Spleen (tissue), 11 donors: Measurements from ENCODE around the gene RNPS1. TPM values are rescaled to one million over a fixed set of nuclear protein-coding genes. Genes with fewer than 3 reads are reported as not detected.

ENCODE experiments used
- DNase-seq: peaks from one replicate; pipeline ENCODE4 v3.0.0-alpha.2; 2020
- H3K27ac ChIP-seq, 8 donors: fragments of 200-600 bp; sonication (generic) in 7 of 8; 1 replicate in 4 of 8; 2 replicates in 4 of 8; pipeline versions ENCODE4 v1.5.0 to v1.8.0; 2016 to 2021; ENCODE audit warnings: inconsistent platforms in 4 of 8, mild to moderate bottlenecking in 4 of 8, moderate library complexity in 1 of 8
- H3K27me3 ChIP-seq, 7 donors: fragments of 200-600 bp; sonication (generic) in 6 of 7; replicated peaks in 1 of 7; 1 replicate in 4 of 7; 2 replicates in 3 of 7; pipeline versions ENCODE4 v1.5.0 to v1.8.0; 2016 to 2021; ENCODE audit warnings: inconsistent platforms in 3 of 7, mild to moderate bottlenecking in 1 of 7
- H3K36me3 ChIP-seq, 6 donors: fragments of 200-600 bp; sonication (generic) in 5 of 6; 1 replicate in 4 of 6; 2 replicates in 2 of 6; pipeline versions ENCODE4 v1.5.0 to v1.8.0; 2016 to 2021; ENCODE audit warnings: inconsistent platforms in 2 of 6
- H3K4me1 ChIP-seq, 6 donors: fragments of 200-600 bp; sonication (generic) in 5 of 6; 1 replicate in 3 of 6; 2 replicates in 3 of 6; pipeline versions ENCODE4 v1.5.0 to v1.8.0; 2016 to 2021; ENCODE audit warnings: inconsistent platforms in 3 of 6
- H3K4me3 ChIP-seq, 8 donors: fragments of 200-600 bp; sonication (generic) in 7 of 8; 1 replicate in 4 of 8; 2 replicates in 4 of 8; pipeline versions ENCODE4 v1.5.0 to v1.8.0; 2016 to 2021; ENCODE audit warnings: inconsistent platforms in 4 of 8, mild to moderate bottlenecking in 4 of 8, moderate library complexity in 2 of 8
- H3K9me3 ChIP-seq, 8 donors: fragments of 200-600 bp; sonication (generic) in 7 of 8; 1 replicate in 4 of 8; 2 replicates in 4 of 8; pipeline versions ENCODE4 v1.5.0 to v1.8.0; 2016 to 2021; ENCODE audit warnings: inconsistent platforms in 4 of 8
- CTCF ChIP-seq, 11 experiments: fragments of 200-600 bp in 7 of 11; fragments of 450-650 bp in 4 of 11; sonication (generic) in 4 of 11; IDR thresholded peaks in 8 of 11; conservative IDR thresholded peaks in 3 of 11; 1 replicate in 7 of 11; 2 replicates in 4 of 11; pipeline versions ENCODE4 v1.4.0 to v1.8.0; 2016 to 2021; ENCODE audit warnings: antibody characterized with exemption in 11 of 11, inconsistent platforms in 4 of 11, mild to moderate bottlenecking in 1 of 11
- POLR2A ChIP-seq, 3 donors: fragments of 450-650 bp; IDR thresholded peaks; one replicate each; pipeline ENCODE4 v1.5.1; 2017; ENCODE audit warnings: antibody characterized with exemption in 3 of 3, mild to moderate bottlenecking in 1 of 3
- POLR2AphosphoS5 ChIP-seq, 3 donors: sonication (generic); formaldehyde crosslinking; IDR thresholded peaks; one replicate each; pipeline ENCODE4 v1.5.1; 2017; ENCODE audit warnings: antibody characterized with exemption in 3 of 3
- WGBS, 5 donors: extraction: QIAGEN DNeasy Blood & Tissue Kit in 3 of 5; methylation state at CpG; one replicate each; pipeline versions ENCODE4 v1.1.5 to v1.1.7; 2013 to 2018; 5-methylcytosine and 5-hydroxymethylcytosine counted together
- intact Hi-C: fragments of 100-400 bp; cut with DNase I; formaldehyde crosslinking; loops from one replicate; pipeline ENCODE4 v1.15.0; 2023; ENCODE audit warnings: low total_unique reads
- polyA plus RNA-seq, 3 donors: library from polyadenylated mRNA; stranded (reverse); fragments of 200-250 nt; gene quantifications; one replicate each; pipeline ENCODE4 v1.2.1, GENCODE V29; 2013
- total RNA-seq, 7 donors: library from RNA; depleted of rRNA in 3 of 7; stranded (reverse); fragments of >200 nt in 3 of 7; fragmentation: NEBNext Ultra II Directional in 4 of 7; extraction: Animal tissue kit (Norgen Biotek cat#: 25700) in 4 of 7; gene quantifications; one replicate each; pipeline versions ENCODE4 v1.1.0 to v1.2.1, GENCODE V29; 2016 to 2021
- donor health status: healthy with polysubstance abuse.
- donor health status: DM: no; HTN: no; CAD: no; lungs with moderate emphysema.
- donor health status: DM: no; HTN: no; CAD: no.
- donor health status: Bipolar disorder and iron deficiency.
- donor health status: healthy.
- donor health status: DM: no; HTN: no; CAD: no.
- donor health status: DM: yes; HTN: yes; CAD: no.

RNPS1 gene
- total and polyA plus RNA-seq, 10 donors: 119 to 180 (median 130) TPM

DNA sequence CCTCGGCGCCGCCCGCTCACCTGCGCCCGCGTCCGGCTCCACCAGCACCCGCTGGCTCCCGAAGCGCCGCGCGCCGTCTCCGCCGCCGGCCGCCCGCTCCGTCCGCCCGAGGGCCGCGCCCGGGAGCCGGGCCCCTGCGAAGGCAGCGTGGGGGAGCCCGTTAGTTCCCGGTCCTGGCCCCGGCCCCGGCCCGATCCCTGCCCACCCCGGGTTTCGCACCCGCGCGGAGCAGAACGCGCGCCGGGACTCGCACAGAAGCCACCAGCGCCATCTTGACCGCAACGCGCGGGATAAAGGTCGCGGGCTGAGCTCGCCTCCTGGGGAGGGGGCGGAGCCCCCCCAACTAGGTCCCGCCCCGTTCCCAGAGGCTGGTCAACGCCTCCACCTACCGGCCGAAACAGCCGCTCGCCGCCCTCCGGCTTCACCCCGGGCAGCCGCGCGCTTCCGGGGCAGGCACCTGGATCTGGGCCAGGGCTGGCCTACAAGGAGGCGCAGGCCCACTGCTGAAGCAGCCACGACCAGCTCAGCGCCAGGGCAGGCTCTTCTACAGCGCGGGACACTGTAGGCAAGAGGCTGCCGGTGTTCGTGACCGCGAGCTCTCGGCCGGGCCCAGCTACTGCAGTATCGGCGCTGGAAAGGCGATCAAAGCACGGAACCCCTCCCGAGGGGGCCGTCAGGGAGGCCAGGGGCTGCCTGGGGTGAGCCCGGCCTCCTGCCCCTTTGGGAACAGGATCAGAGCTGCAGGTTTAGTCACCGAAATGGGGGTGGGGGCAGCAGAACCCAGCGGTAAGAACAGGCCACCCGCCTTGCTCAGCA lies 16.4 kb downstream of the RNPS1 start, which contains the start of gene ECI1:
ECI1 (minus strand) TSS at position 292 of the 816 bp plus-strand sequence; CDS start at position 271, 21 bp downstream.
- peak within 1 kb of the TSS; percentile 78 to 96 (median 90) for H3K27ac ChIP-seq
- no peaks in the 10 kb centered on the region for H3K27me3 ChIP-seq
- WGBS, 5 donors: 1 to 16% (median 3%) methylated on average over 9 to 88 of the region's 88 CpGs
- intact Hi-C loops: no loop called here
- peak within 1 kb of the TSS; percentile 59 to 85 (median 68) for H3K4me3 ChIP-seq
- H3K4me1 ChIP-seq: peaks cover 9 to 52% (median 29%) of the 10 kb centered on the region in 6 donors
- H3K9me3 ChIP-seq: no peaks in the 10 kb centered on the region
- peak; percentile 99 for DNase-seq
- peaks cover 0 to 52% (median 41%) of the 10 kb centered on the region in 6 donors for H3K36me3 ChIP-seq
- TF ChIP-seq CTCF (IDR thresholded peaks at IDR 0.05 in 8 of 11, conservative IDR thresholded peaks at IDR 0.05 in 3 of 11) (peak; percentile 79 to 93 (median 88)), POLR2A (IDR thresholded peaks at IDR 0.05) (peak in 2 of 3 donors; percentile 11 to 43), POLR2AphosphoS5 (IDR thresholded peaks at IDR 0.05) (peak; percentile 90 to 97 (median 91))

- H3K9me3 ChIP-seq: no peaks in the 10 kb centered on the region
- DNase-seq: no peak
- H3K36me3 ChIP-seq: peaks cover 0 to 52% (median 41%) of the 10 kb centered on the region in 6 donors
- WGBS, 5 donors: 13 to 16% (median 13%) methylated on average over 18 to 35 of the region's 35 CpGs
- H3K4me1 ChIP-seq: peaks cover 9 to 52% (median 29%) of the 10 kb centered on the region in 6 donors
- intact Hi-C loops: no loop called here
- H3K27ac ChIP-seq: peak overlapping the region; percentile 78 to 96 (median 90)
- H3K27me3 ChIP-seq: no peaks in the 10 kb centered on the region
- TF ChIP-seq CTCF (IDR thresholded peaks at IDR 0.05 in 8 of 11, conservative IDR thresholded peaks at IDR 0.05 in 3 of 11) (no peak), POLR2A (IDR thresholded peaks at IDR 0.05) (no peak), POLR2AphosphoS5 (IDR thresholded peaks at IDR 0.05) (no peak)
- peak overlapping the region; percentile 59 to 85 (median 68) for H3K4me3 ChIP-seq
These were observed 17.2 kb downstream of the RNPS1 start for GRCh38 chr16:2250652-2251295.

DNA sequence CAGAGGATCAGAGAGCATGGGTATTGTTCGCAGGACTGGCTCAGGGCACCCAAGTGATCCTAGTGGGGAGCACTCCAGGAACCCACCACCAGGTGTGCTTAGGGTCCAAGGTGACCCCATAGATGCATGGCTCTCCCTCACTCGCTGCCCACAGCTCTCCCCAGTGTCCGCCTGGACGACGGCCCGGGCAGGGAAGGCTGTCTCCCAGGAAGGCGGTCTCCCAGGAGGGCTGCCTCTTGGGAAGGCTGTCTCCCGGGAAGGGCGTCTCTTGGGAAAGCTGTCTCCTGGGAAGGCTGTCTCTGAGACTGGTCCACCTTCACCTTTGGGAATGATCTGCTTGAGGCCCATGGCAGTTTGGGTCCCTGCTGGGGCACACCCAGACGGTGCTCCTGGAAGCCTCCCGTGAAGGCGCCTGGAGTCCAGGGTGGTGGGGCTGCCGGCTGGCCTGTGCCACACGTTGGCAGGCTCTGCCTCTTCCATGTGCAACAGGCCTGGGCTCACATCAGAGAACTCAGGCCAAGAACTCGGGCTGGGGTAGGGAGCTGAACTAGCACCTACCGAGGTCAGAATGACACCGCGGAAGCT lies 21.5 kb downstream of the RNPS1 start:
- Histone ChIP-seq H3K27me3 (no peaks in the 10 kb centered on the region), H3K27ac (no peak overlapping the region), H3K4me3 (no peak overlapping the region), H3K9me3 (no peaks in the 10 kb centered on the region), H3K36me3 (peaks cover 0 to 57% (median 44%) of the 10 kb centered on the region in 6 donors), H3K4me1 (peaks cover 9 to 38% (median 15%) of the 10 kb centered on the region in 6 donors)
- intact Hi-C loops: no loop called here
- no peak for TF ChIP-seq POLR2AphosphoS5 (IDR thresholded peaks at IDR 0.05)
- no peak for TF ChIP-seq CTCF (IDR thresholded peaks at IDR 0.05 in 8 of 11, conservative IDR thresholded peaks at IDR 0.05 in 3 of 11)
- no peak for TF ChIP-seq POLR2A (IDR thresholded peaks at IDR 0.05)
- no peak for DNase-seq
- WGBS, 5 donors: 87 to 96% (median 95%) methylated on average over 10 to 18 of the region's 18 CpGs
